A204.1 (cell line): ENCODE data around the gene ACVR1.
"Not testable (repeated sequence)": the region's sequence is repeated elsewhere in the genome, so short reads cannot be mapped to it uniquely, and the experiment has no call there.

Experiments used
- FAIRE-seq: peaks from 2 replicates; lab custom pipeline; 2012; peaks lifted over from hg19 to GRCh38; lab: Jason Lieb, UNC

The ACVR1 gene

GRCh38 chr2:157789256-157789655, 86.9 kb downstream of the ACVR1 start:
- FAIRE-seq: no peak

GRCh38 chr2:157788201-157788600, 87.9 kb downstream of the ACVR1 start:
- no peak for FAIRE-seq

GRCh38 chr2:157787364-157787938, 88.7 kb downstream of the ACVR1 start:
- no peak for FAIRE-seq

GRCh38 chr2:157786663-157787363, 89.3 kb downstream of the ACVR1 start:
- no peak for FAIRE-seq

- no peak for FAIRE-seq
Observed at GRCh38 chr2:157785866-157786662, 90.1 kb downstream of the ACVR1 start.

GRCh38 chr2:157785200-157785599, 90.9 kb downstream of the ACVR1 start:
- FAIRE-seq: no peak

- no peak for FAIRE-seq
Observed at GRCh38 chr2:157784823-157785175, 91.3 kb downstream of the ACVR1 start.

- FAIRE-seq: no peak
Observed at GRCh38 chr2:157784169-157784822, 91.8 kb downstream of the ACVR1 start.

- FAIRE-seq: no peak
Observed at GRCh38 chr2:157783245-157783644, 92.9 kb downstream of the ACVR1 start.

GRCh38 chr2:157782057-157782845, 93.9 kb downstream of the ACVR1 start:
- no peak for FAIRE-seq

- no peak for FAIRE-seq
Observed at GRCh38 chr2:157780211-157780610, 95.9 kb downstream of the ACVR1 start.

- FAIRE-seq: no peak
Observed at GRCh38 chr2:157779794-157780193, 96.3 kb downstream of the ACVR1 start.

- FAIRE-seq: peak; percentile 95
Observed at GRCh38 chr2:157777427-157777826, 98.7 kb downstream of the ACVR1 start.

GRCh38 chr2:157771234-157771633, 104.9 kb downstream of the ACVR1 start:
- no peak for FAIRE-seq

- no peak for FAIRE-seq
Observed at GRCh38 chr2:157769856-157770255, 106.3 kb downstream of the ACVR1 start.

GRCh38 chr2:157764386-157764785, 111.7 kb downstream of the ACVR1 start:
- no peak for FAIRE-seq

- FAIRE-seq: no peak
Observed at GRCh38 chr2:157761520-157761919, 114.6 kb downstream of the ACVR1 start.

- no peak for FAIRE-seq
Observed at GRCh38 chr2:157760949-157761348, 115.2 kb downstream of the ACVR1 start.

GRCh38 chr2:157759855-157760254, 116.3 kb downstream of the ACVR1 start:
- FAIRE-seq: no peak

GRCh38 chr2:157758586-157758985, 117.5 kb downstream of the ACVR1 start:
- peak; percentile 32 for FAIRE-seq

- FAIRE-seq: no peak
Observed at GRCh38 chr2:157757500-157757899, 118.6 kb downstream of the ACVR1 start.

- FAIRE-seq: not testable (repeated sequence)
Observed at GRCh38 chr2:157756447-157756846, 119.7 kb downstream of the ACVR1 start.
